IPS-18c (cell line): ENCODE data around the gene P2RY13.

Experiments
- H3K4me3 ChIP-seq: 2 replicates; pipeline ENCODE4 v1.7.0; 2013; ENCODE audit warnings: low read depth, mild to moderate bottlenecking, low read length, moderate library complexity; ENCODE audit not compliant: insufficient read depth
- H3K9me3 ChIP-seq: one replicate; pipeline ENCODE4 v1.6.1; 2013; ENCODE audit warnings: mild to moderate bottlenecking, low read length, moderate library complexity; ENCODE audit not compliant: control insufficient read depth, insufficient read depth

The P2RY13 gene

GRCh38 chr3:151329363-151329762, at the start of gene P2RY13:
Gene P2RY13 (minus strand): TSS chr3:151329549. CDS start chr3:151329528, 21 bp downstream.
- Histone ChIP-seq H3K9me3 (no peaks in the 10 kb centered on the region), H3K4me3 (no peak within 1 kb of the TSS)

DNA sequence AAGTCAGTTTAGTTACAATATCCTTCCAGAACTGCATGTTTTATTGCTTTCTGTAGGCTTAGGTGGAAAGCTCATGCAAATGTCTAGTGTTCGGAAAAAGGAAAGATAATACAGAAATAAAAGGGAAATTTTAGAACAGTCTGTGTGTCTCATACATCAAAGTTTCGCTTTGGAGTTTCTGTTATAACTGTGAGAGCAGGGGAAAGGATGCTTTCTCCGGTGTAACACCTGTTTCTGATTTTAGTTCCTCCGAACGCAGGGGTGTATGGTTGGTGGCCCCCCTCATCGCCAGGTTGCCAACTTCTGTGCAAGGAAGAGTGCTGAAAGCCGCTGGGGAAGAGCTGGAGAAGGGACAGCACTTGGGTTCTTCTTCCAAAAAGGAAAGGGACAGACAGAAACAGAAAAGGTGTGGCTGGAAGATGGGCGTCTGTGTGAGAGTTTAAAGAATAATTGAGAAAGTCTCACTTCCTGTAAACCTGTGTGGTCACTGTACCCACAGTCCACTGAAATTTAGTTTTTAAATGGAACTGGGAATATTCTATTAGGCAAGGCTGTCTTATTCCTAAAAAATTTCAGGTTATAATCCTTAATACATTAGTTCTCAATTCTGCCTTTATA, 48.5 kb upstream of the P2RY13 start:
- Histone ChIP-seq H3K9me3 (no peaks in the 10 kb centered on the region), H3K4me3 (no peak overlapping the region)

- Histone ChIP-seq H3K4me3 (no peak overlapping the region), H3K9me3 (no peaks in the 10 kb centered on the region)
These were observed 42.9 kb upstream of the P2RY13 start for GRCh38 chr3:151372063-151372820.

DNA sequence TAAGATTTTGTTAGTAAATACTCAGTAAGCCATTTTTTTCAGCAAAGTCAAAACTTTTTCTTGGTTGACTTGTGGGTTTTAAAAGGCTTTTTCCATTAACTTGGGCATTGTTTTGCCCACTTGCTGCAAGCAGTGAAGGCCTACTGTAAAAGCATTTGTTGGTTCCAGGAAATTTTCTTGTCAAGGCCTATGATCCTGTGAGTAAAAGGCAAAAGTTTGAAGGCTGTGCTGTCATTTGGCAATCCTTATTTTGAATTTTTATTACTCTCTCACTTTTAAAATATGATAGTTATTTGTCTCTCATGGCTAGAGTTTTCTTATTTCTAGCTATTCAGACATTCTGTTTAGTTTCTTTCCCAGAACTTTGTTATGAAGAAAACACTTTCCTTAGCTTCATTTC, 42.2 kb upstream of the P2RY13 start:
- no peaks in the 10 kb centered on the region for H3K9me3 ChIP-seq

DNA sequence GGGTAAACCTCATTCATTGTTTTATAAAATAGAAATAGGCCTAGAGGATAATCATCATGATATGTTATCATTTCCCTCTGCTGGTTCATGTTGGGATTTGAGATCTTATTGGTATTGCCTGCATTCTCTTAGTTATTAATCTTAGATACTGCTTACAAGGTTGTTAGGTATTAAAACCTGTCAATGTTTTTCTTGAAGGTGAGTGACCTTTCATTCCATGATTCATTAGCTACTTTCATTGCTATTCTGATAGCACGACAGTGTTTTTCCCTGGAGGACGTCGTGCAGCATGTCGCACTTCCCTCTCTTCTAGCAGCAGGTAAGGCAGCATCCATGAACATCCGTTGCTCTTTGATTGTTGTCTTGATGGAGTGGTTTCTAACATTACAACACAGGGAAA, 38.1 kb upstream of the P2RY13 start:
- Histone ChIP-seq H3K4me3 (no peak overlapping the region), H3K9me3 (no peaks in the 10 kb centered on the region)

More for the DNA sequence above, 42.2 kb upstream of the P2RY13 start:
- H3K4me3 ChIP-seq: no peak overlapping the region

GRCh38 chr3:151366993-151367392, 37.6 kb upstream of the P2RY13 start:
- Histone ChIP-seq H3K9me3 (no peaks in the 10 kb centered on the region), H3K4me3 (no peak overlapping the region)

- no peak overlapping the region for H3K4me3 ChIP-seq
- H3K9me3 ChIP-seq: no peaks in the 10 kb centered on the region
These were observed 33.4 kb upstream of the P2RY13 start for GRCh38 chr3:151362751-151363174.

DNA sequence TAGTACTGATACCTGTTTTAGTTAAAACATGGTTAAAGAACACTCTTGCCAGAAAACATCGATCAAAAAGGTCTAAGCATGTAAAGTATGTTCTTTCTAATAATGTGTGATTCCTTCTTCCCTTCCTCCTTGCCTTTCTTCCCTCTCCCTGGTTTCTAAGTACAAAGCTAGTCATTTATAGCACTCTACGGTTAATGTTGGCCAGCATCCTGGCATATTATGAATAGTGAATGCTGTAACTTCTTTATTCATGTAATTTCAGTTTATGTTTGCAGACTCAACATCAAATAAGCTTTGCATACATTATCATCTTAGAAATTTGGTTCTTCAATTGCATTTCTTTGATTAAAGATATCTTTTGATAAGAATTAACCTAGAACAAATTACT, 28.1 kb upstream of the P2RY13 start:
- H3K4me3 ChIP-seq: no peak overlapping the region

GRCh38 chr3:151356794-151357462, 27.6 kb upstream of the P2RY13 start:
- Histone ChIP-seq H3K9me3 (no peaks in the 10 kb centered on the region), H3K4me3 (no peak overlapping the region)

More for the DNA sequence above, 28.1 kb upstream of the P2RY13 start:
- no peaks in the 10 kb centered on the region for H3K9me3 ChIP-seq

DNA sequence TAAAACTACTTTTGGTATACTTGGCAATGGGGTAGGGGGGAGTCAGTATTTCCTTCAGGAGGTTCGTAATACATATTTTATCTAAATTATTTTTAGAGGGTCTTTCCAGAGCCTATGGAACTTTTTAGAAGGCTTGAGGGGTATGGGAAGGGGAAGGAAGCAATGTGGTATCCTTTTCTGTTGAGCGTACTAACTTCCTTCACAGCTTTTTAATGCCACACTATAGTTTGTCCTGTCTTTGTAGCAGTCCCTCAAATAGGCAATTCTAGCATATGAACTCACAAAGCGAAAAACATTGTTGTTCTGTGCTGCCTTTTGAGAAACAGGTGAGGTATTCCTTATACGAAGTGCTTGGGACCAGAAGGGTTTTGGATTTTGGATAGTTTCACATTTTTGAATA, 22.3 kb upstream of the P2RY13 start:
- Histone ChIP-seq H3K9me3 (no peaks in the 10 kb centered on the region), H3K4me3 (no peak overlapping the region)

GRCh38 chr3:151351219-151351618, 21.9 kb upstream of the P2RY13 start:
- Histone ChIP-seq H3K9me3 (no peaks in the 10 kb centered on the region), H3K4me3 (no peak overlapping the region)

GRCh38 chr3:151350656-151351055, 21.3 kb upstream of the P2RY13 start:
- H3K4me3 ChIP-seq: no peak overlapping the region
- no peaks in the 10 kb centered on the region for H3K9me3 ChIP-seq

GRCh38 chr3:151347432-151347831, 18.1 kb upstream of the P2RY13 start:
- no peaks in the 10 kb centered on the region for H3K9me3 ChIP-seq
- H3K4me3 ChIP-seq: no peak overlapping the region

GRCh38 chr3:151346292-151346691, 16.9 kb upstream of the P2RY13 start:
- no peaks in the 10 kb centered on the region for H3K9me3 ChIP-seq
- H3K4me3 ChIP-seq: no peak overlapping the region

- Histone ChIP-seq H3K9me3 (no peaks in the 10 kb centered on the region), H3K4me3 (no peak overlapping the region)
These were observed 16.5 kb upstream of the P2RY13 start for GRCh38 chr3:151345859-151346258.

DNA sequence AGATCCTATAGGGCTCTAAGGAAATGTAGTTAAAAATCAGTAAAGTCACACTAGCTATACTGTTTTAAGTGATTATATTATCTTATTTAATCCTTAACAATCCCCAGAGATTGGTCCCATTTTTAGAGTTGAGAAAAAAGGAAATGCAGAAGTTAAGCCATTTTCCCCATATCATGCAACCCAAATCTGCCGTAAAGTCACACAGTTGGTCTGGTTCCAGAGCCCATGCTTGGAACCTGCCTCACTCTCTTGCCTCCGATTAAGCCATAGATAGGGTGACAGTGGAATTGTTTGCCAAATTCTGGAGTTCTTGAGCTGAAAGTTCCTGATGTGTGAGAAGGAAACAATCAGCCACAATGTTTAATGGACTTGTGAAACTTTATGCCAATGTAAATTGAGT, 2.3 kb upstream of the P2RY13 start:
- Histone ChIP-seq H3K4me3 (no peak overlapping the region), H3K9me3 (no peaks in the 10 kb centered on the region)

GRCh38 chr3:151330899-151331298, 1.6 kb upstream of the P2RY13 start:
- Histone ChIP-seq H3K4me3 (no peak overlapping the region), H3K9me3 (no peaks in the 10 kb centered on the region)

- Histone ChIP-seq H3K9me3 (no peaks in the 10 kb centered on the region), H3K4me3 (no peak overlapping the region)
These were observed 1.0 kb upstream of the P2RY13 start for GRCh38 chr3:151330379-151330778.
